Left colon (tissue), 2 donors: Measurements from ENCODE around the gene ROBO3. TPM values are rescaled to one million over a fixed set of nuclear protein-coding genes. Genes with fewer than 3 reads are reported as not detected.

Source experiments
- ATAC-seq: fragments of 200-7000 bp; cut with Tn5 transposase; one replicate; pipeline ENCODE4 v1.9.1; 2020; ENCODE audit warnings: mild to moderate bottlenecking, moderate library complexity
- DNase-seq, 2 donors: peaks; one replicate each; pipeline ENCODE4 v3.0.0-alpha.2; 2020
- intact Hi-C, 2 donors: fragments of 100-400 bp; cut with DNase I in 1 of 2; cut with micrococcal nuclease in 1 of 2; formaldehyde crosslinking; loops; one replicate each; pipeline versions ENCODE4 v1.11.2 to v1.14.0; 2022; cut with DNase I, micrococcal nuclease
- total RNA-seq, 2 donors: library from RNA; stranded (reverse); fragmentation: NEBNext Ultra II Directional; extraction: Animal tissue kit (Norgen Biotek cat#: 25700); gene quantifications; one replicate each; pipeline ENCODE4 v1.2.1, GENCODE V29; 2021
- donor health status: DM: no; HTN: no; CAD: no.
- donor health status: DM: yes; HTN: yes; CAD: no.

The ROBO3 gene
- total RNA-seq, 2 donors from 2014 or later = 9.2 to 12.0 TPM

DNA sequence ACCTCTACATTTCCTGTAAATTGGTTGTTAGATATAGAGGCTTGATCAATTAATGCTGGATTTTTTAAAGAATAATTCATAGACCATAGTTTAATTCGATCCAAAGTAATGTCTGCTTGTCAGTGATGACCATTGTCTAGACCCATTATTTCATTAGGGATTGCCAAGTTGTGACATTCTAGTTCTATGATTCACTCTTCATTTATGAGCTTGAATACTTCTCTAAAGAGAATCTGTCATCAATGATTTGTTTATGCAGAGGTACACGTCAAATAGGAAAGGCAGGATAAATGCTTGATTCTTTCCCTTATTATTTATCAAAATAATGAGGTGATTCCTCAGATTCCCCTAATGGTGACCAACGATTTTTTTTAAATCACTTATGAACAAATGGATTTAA is 24.0 kb upstream of the ROBO3 start:
- intact Hi-C loops = no loop called here
- no peak for ATAC-seq
- DNase-seq = no peak

- intact Hi-C loops = no loop called here
- DNase-seq = no peak
- ATAC-seq = no peak
Observed at GRCh38 chr11:124841840-124842239, 23.4 kb upstream of the ROBO3 start.

DNA sequence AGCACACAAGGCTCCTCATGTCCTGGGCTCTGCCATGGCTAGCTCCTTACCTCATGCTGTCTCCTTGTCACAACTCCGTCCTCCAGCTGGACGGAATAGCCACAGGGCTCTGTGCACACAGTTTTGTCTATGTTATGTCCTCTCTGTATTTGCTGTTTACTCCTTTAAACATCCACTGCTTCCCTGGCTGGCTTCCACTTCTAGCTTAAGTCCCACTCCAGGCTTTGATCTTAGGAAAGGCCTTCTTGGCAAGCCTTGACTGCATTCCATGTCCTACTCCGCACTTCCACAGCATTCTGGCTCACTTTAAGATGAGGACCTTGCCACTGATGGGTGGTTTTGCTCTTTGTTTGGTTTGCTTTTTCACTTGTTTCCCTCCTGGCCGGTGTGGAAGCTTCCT is 22.9 kb upstream of the ROBO3 start:
- intact Hi-C loops = no loop called here
- DNase-seq (no peak), ATAC-seq (no peak)

DNA sequence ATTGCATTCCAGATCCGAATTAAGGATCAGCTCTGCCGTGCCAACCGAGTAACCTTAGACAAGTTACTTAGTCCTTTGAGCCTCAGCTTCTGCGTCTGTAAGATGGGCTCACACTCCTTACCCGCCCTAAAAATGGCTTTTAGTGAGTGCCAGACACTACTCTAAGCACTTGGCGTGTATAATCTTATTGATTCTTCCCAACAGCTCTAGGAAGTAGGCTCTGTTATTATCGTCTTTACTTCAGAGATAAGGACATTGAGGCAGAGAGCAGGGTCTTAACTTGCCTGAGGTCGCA is 21.7 kb upstream of the ROBO3 start:
- DNase-seq (no peak), ATAC-seq (no peak)
- intact Hi-C loops = no loop called here

- intact Hi-C loops = no loop called here
- no peak for DNase-seq
- ATAC-seq = no peak
Observed at GRCh38 chr11:124844664-124845079, 20.6 kb upstream of the ROBO3 start.

- ATAC-seq = no peak
- intact Hi-C loops = no loop called here
- no peak for DNase-seq
Observed at GRCh38 chr11:124846070-124846673, 19.1 kb upstream of the ROBO3 start.

GRCh38 chr11:124859171-124859570 is 6.1 kb upstream of the ROBO3 start:
- intact Hi-C loops = no loop called here
- DNase-seq (no peak), ATAC-seq (no peak)

- ATAC-seq = no peak
- intact Hi-C loops = no loop called here
- no peak for DNase-seq
Observed at GRCh38 chr11:124861670-124862069, 3.6 kb upstream of the ROBO3 start.

DNA sequence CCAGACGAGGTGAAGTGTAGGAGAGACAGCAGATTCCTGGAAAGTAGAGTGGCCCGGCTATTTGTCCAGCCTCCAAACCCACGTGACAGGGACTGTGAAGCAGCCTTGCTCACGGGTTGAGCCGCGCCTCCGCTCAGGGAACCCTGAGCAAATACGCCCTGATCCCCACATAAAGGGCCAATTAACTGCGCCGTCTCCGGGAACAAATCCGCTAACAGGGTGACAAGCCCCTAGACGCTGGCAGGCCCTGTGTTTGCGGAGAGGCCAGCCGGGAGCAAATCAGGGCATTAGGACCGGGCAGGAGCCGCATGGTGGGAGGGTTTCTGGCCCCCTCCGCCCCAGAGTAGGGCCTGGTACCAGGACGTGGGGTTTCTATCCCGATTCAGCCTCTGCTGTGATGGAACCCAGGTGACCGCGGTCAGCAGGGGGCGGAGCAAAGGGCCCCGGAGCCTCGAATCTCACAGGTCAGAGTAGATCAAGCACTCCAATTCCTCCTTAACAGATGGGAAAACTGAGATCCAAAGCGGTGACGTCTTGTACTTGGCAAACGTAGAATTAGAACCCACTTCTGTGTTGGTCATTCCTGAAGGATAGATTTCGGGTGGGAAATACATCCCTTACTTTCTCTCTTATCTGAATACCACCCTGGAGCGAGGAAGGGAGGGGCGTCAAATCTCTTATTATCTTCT is 2.0 kb upstream of the ROBO3 start:
- DNase-seq (no peak), ATAC-seq (peak; percentile 70)
- intact Hi-C loops = no loop called here

GRCh38 chr11:124863826-124864165 is 1.4 kb upstream of the ROBO3 start:
- DNase-seq (no peak), ATAC-seq (no peak)
- intact Hi-C loops = no loop called here

- DNase-seq (no peak), ATAC-seq (no peak)
- intact Hi-C loops = no loop called here
Observed at GRCh38 chr11:124864176-124864891, 898 bp upstream of the ROBO3 start.

DNA sequence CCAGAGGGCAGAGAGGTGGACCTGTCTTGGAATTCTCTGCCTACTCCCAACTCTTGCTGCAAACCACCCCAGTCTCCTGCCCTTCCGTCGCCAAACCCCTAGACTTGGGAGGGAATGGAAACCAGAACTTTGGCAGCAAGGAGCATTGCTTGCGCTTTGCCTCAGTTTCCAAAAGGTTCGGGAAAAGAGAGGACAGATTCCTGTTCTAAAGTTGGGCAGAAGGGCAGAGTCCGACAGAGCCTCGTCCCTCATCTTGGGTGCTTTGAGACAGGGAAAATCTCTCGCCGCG is 396 bp upstream of the ROBO3 start:
- ATAC-seq (no peak), DNase-seq (no peak)
- intact Hi-C loops = no loop called here

GRCh38 chr11:124865902-124866851 is 945 bp downstream of the ROBO3 start:
- intact Hi-C loops = no loop called here
- peak; percentile 70 for ATAC-seq
- DNase-seq = peak in 1 of 2 donors; percentile 50

DNA sequence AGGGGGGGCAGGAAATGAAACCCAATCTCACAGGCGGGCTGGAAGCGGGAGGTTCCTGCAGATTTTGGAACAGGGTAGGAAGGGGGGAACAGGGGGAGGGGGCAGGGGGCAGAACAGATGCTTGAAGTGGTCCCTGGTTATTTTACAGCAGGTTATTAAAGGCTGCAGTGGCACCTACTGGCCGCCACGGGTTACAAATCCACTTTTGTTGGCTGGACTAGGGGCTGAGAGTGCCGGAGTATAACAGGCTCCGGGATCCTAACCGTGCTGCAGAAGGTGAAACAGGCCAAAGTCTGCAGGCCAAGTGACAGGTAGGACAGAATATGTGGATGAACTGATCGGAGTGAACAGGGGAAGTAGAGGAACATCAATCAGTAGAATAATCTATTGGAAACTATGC is 2.5 kb downstream of the ROBO3 start:
- intact Hi-C loops = no loop called here
- DNase-seq (no peak), ATAC-seq (peak; percentile 62)

- intact Hi-C loops = no loop called here
- ATAC-seq = no peak
- no peak for DNase-seq
Observed at GRCh38 chr11:124868331-124869274, 3.4 kb downstream of the ROBO3 start.

GRCh38 chr11:124869331-124869730 is 4.1 kb downstream of the ROBO3 start:
- ATAC-seq = no peak
- DNase-seq = no peak
- intact Hi-C loops = no loop called here

DNA sequence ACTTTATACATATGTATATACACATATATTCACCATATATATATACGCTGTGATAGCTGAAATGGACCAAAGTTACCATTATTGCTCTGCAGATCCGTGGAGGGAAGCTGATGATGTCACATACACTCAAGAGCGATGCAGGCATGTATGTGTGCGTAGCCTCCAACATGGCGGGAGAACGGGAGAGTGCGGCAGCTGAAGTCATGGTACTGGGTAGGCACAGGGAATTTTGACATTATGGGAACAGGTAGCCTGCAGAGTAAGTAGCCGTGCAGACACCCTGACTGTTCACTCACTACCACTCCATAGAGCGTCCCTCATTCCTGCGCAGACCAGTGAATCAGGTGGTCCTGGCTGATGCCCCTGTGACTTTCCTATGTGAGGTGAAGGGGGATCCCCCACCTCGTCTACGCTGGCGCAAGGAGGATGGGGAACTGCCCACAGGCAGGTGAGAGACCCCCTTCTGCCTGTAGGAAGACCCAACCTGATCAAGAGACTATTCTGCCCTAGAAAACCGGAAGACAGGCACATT is 4.7 kb downstream of the ROBO3 start:
- intact Hi-C loops = no loop called here
- DNase-seq = no peak
- ATAC-seq = no peak

- no peak for ATAC-seq
- intact Hi-C loops = no loop called here
- DNase-seq = no peak
Observed at GRCh38 chr11:124870430-124870829, 5.2 kb downstream of the ROBO3 start.

DNA sequence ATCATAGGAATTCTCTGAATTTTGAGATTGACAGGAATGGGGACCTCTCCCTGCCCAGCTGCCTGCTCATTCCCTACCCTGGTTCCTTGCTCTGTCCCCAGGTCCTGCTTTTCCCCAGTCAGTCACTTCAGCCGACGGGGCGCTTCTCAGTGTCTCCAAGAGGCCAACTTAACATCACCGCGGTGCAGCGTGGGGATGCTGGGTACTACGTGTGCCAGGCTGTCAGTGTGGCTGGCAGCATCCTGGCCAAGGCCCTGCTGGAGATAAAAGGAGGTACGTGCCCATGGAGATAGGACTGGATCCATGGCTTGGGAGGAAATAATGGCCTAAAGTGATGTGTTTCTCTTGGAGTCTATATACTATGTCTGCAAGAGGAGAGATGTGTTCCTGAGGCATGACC is 7.0 kb downstream of the ROBO3 start:
- ATAC-seq (no peak), DNase-seq (no peak)
- intact Hi-C loops = no loop called here
